Measurements from ENCODE around the gene SH2D7.

DNA sequence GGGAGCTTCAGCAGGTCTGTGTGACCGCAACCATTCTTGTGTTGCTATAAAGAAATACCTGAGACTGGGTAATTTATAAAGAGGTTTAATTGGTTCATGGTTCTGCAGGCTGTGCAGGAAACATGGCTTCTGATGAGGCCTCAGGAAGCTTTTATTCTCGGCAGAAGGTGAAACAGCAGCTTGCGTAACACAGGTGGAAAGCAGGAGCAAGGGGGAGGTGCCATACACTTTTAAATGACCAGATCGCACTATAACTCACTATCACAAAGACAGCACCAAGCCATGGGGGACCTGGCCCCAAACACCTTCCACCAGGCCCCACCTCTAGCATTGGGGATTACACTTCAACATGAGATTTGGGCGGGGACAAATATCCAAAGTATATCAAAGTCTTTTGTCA lies 47.2 kb downstream of the SH2D7 start:
- TF ChIP-seq SIN3A (IDR thresholded peaks at IDR 0.05; ENCODE audit: borderline replicate concordance, insufficient read depth, low read depth, low read length): no peak
- TF ChIP-seq, protein P1, sequence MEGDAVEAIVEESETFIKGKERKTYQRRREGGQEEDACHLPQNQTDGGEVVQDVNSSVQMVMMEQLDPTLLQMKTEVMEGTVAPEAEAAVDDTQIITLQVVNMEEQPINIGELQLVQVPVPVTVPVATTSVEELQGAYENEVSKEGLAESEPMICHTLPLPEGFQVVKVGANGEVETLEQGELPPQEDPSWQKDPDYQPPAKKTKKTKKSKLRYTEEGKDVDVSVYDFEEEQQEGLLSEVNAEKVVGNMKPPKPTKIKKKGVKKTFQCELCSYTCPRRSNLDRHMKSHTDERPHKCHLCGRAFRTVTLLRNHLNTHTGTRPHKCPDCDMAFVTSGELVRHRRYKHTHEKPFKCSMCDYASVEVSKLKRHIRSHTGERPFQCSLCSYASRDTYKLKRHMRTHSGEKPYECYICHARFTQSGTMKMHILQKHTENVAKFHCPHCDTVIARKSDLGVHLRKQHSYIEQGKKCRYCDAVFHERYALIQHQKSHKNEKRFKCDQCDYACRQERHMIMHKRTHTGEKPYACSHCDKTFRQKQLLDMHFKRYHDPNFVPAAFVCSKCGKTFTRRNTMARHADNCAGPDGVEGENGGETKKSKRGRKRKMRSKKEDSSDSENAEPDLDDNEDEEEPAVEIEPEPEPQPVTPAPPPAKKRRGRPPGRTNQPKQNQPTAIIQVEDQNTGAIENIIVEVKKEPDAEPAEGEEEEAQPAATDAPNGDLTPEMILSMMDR (IDR thresholded peaks at IDR 0.05): no peak
- TF ChIP-seq, protein P2, sequence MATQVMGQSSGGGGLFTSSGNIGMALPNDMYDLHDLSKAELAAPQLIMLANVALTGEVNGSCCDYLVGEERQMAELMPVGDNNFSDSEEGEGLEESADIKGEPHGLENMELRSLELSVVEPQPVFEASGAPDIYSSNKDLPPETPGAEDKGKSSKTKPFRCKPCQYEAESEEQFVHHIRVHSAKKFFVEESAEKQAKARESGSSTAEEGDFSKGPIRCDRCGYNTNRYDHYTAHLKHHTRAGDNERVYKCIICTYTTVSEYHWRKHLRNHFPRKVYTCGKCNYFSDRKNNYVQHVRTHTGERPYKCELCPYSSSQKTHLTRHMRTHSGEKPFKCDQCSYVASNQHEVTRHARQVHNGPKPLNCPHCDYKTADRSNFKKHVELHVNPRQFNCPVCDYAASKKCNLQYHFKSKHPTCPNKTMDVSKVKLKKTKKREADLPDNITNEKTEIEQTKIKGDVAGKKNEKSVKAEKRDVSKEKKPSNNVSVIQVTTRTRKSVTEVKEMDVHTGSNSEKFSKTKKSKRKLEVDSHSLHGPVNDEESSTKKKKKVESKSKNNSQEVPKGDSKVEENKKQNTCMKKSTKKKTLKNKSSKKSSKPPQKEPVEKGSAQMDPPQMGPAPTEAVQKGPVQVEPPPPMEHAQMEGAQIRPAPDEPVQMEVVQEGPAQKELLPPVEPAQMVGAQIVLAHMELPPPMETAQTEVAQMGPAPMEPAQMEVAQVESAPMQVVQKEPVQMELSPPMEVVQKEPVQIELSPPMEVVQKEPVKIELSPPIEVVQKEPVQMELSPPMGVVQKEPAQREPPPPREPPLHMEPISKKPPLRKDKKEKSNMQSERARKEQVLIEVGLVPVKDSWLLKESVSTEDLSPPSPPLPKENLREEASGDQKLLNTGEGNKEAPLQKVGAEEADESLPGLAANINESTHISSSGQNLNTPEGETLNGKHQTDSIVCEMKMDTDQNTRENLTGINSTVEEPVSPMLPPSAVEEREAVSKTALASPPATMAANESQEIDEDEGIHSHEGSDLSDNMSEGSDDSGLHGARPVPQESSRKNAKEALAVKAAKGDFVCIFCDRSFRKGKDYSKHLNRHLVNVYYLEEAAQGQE (IDR thresholded peaks at IDR 0.05; ENCODE audit: insufficient read depth in 1 of 2, low read depth in 2 of 2, low read length in 1 of 2): no peak

Measured in Panc1 (cell line).